ENCODE measurements around the gene C17orf75. TPM values are rescaled to one million over a fixed set of nuclear protein-coding genes. Genes with fewer than 3 reads are reported as not detected.
A peak's percentile ranks its signal among the peaks of the same experiment; 100 is the strongest.

Gene C17orf75
- total RNA-seq, 1 donor from 2014 or later: 33.9 TPM

- Histone ChIP-seq H3K36me3 (ENCODE audit: control insufficient read depth, insufficient read depth, low read length) (no peaks in the 10 kb centered on the region), H3K27me3 (ENCODE audit: control insufficient read depth, insufficient read depth, low read length) (no peaks in the 10 kb centered on the region), H3K4me3 (ENCODE audit: low read depth, low read length) (no peak overlapping the region)
- no peak for TF ChIP-seq CTCF (IDR thresholded peaks at IDR 0.05; ENCODE audit: insufficient read depth, low read length, poor library complexity, severe bottlenecking)
- DNase-seq (ENCODE audit: low read depth): no peak
Observed at GRCh38 chr17:32348483-32348800, 6.5 kb upstream of the C17orf75 start.

- no peak for TF ChIP-seq CTCF (IDR thresholded peaks at IDR 0.05; ENCODE audit: insufficient read depth, low read length, poor library complexity, severe bottlenecking)
Observed at GRCh38 chr17:32345951-32346600, 4.1 kb upstream of the C17orf75 start.

GRCh38 chr17:32342603-32343325, 791 bp upstream of the C17orf75 start:
- no peak for DNase-seq (ENCODE audit: low read depth)
- no peaks in the 10 kb centered on the region for H3K27me3 ChIP-seq (ENCODE audit: control insufficient read depth, insufficient read depth, low read length)
- no peaks in the 10 kb centered on the region for H3K36me3 ChIP-seq (ENCODE audit: control insufficient read depth, insufficient read depth, low read length)
- no peak for TF ChIP-seq CTCF (IDR thresholded peaks at IDR 0.05; ENCODE audit: insufficient read depth, low read length, poor library complexity, severe bottlenecking)
- H3K4me3 ChIP-seq (ENCODE audit: low read depth, low read length): peak overlapping the region; percentile 53

More at GRCh38 chr17:32345951-32346600, 4.1 kb upstream of the C17orf75 start:
- no peak for DNase-seq (ENCODE audit: low read depth)
- Histone ChIP-seq H3K4me3 (ENCODE audit: low read depth, low read length) (no peak overlapping the region), H3K36me3 (ENCODE audit: control insufficient read depth, insufficient read depth, low read length) (no peaks in the 10 kb centered on the region), H3K27me3 (ENCODE audit: control insufficient read depth, insufficient read depth, low read length) (no peaks in the 10 kb centered on the region)

GRCh38 chr17:32341141-32341856, 674 bp downstream of the C17orf75 start:
- Histone ChIP-seq H3K4me3 (ENCODE audit: low read depth, low read length) (peak overlapping the region; percentile 53), H3K36me3 (ENCODE audit: control insufficient read depth, insufficient read depth, low read length) (no peaks in the 10 kb centered on the region), H3K27me3 (ENCODE audit: control insufficient read depth, insufficient read depth, low read length) (no peaks in the 10 kb centered on the region)
- no peak for TF ChIP-seq CTCF (IDR thresholded peaks at IDR 0.05; ENCODE audit: insufficient read depth, low read length, poor library complexity, severe bottlenecking)
- no peak for DNase-seq (ENCODE audit: low read depth)

GRCh38 chr17:32335687-32336086, 6.3 kb downstream of the C17orf75 start:
- no peak overlapping the region for H3K4me3 ChIP-seq (ENCODE audit: low read depth, low read length)
- DNase-seq (ENCODE audit: low read depth): peak; percentile 51
- TF ChIP-seq CTCF (IDR thresholded peaks at IDR 0.05; ENCODE audit: insufficient read depth, low read length, poor library complexity, severe bottlenecking): no peak
- no peaks in the 10 kb centered on the region for H3K36me3 ChIP-seq (ENCODE audit: control insufficient read depth, insufficient read depth, low read length)
- no peaks in the 10 kb centered on the region for H3K27me3 ChIP-seq (ENCODE audit: control insufficient read depth, insufficient read depth, low read length)
